ENCODE results near the gene PLEKHF1. TPM values are rescaled to one million over a fixed set of nuclear protein-coding genes. Genes with fewer than 3 reads are reported as not detected.

PLEKHF1 gene
- total RNA-seq, 1 donor from 2014 or later = 38.1 TPM

DNA sequence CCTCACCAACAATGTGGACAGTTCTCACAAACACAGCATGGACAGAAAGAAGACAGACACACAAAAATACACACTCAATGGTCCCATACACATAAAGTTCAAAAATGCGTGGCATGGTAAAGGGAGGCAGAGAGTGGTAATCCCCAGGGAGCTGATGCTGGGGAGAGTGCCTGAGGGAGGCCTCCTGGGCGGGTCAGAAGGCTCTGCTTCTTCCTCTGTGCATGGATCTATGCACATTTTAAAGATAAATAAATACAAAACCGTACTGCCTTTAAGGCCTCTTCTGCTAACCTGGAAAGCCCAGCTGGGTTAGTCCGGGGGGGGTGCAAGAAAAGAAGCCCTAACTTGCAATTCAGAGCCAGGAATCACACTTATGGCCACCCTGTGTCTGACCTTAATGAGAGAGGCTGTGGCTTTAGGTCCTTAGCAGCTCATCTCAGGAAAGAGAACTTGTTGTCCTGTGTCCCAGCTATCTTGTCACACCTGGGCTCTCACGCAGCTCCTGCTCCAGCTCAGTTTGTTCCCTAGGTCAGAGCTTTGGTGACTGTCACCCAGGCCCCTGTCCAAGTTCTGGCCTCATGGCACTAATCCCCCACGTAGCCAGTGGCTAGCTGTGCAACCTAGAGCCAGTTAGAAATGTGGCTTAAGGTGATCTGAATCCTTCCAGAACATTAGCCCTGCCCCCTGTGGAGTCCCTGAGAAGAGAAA, 30.7 kb upstream of the PLEKHF1 start:
- DNase-seq (ENCODE audit: low read depth) = no peak

DNA sequence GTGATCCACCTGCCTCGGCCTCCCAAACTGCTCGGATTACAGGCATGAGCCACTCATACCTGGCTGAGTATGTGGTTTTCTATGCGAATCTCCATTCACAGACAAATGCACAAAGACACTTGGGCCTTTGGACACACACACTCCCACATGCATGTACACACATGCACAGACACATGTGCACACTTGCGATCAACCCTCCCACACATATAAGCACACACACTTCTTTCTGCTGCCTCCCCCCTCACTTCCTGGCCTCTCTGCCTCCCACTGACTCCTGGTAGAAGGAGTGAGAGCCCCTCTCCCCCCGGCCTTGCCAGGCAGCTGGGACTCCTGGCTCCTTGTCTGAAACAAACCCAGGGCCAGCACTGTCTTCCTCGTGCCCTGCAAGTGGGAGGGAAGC, 29.3 kb upstream of the PLEKHF1 start:
- no peak for DNase-seq (ENCODE audit: low read depth)

DNA sequence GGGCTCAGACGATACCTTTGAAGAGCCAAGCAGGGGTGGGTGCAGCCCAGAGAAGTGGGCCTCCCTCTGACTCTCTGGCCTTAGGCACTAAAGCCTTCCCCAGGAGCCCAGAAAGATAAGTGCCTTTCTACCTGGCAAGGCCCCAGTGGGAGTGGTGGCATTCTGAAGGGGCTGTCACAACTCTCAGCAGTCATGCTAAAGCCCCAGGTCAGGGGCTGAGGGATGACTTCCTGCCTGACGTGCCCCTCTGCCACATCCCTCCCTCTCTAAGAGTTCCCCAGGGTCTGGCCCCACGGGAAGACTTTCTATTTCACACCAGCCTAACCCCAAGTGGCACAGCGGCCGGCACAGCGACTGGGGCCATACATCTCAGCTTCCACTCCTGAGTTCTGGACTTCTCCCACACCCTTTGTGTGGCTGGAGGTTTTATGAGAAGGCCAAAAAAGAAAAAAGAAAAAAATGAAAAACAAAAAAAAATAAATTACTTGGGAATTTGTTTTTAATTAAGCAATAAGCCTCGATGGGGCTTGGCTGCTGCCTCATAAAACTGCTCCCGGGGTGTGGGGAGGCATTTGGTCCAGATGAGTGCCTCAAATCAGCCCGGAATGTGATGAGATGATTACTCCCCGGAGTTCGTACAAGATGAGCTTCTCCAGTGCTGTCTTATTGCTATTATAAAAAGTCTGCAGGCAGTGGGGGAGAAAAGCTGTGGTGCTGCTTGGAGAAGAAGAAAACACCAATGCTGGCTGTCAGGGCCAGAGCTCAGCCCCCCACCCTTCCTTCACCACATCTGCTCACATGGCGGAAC, 28.5 kb upstream of the PLEKHF1 start:
- no peak for DNase-seq (ENCODE audit: low read depth)

DNA sequence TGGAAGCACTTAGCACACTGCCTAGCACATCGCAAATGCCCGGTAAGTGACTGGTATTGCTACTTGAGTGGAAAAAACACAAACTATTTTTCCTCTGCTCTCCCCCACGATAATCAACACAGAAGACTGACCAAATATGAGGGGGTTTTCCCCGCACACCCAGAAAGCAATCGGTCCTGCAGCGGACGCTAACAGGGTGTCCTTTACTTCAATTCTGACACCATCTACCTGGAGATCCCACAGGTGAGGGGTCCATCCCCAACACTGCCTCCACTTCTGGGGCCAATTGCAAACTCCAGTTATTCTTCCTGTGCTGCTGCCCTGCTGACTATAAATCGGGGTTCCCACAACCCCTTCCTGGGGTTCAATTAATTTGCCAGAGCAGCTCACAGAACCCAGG, 26.2 kb upstream of the PLEKHF1 start:
- no peak for DNase-seq (ENCODE audit: low read depth)

DNA sequence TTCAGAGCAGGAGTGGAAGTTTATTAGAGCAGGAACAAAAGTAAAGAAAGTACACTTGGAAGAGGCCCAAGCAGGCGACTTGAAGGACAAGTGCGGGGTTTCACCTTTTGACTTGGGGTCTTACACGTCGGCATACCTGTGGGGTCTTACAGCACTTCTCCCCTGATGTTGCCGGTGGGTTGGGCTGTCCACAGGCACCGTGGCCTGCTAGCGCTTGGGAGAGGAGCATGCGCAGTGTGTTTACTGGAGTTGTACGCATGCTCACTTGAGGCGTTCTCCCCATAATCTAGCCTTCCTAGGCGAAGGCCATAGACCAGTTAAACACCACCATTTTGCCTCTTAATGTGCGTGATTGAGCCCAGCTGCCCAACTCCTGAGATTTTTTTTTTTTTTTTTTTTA, 25.0 kb upstream of the PLEKHF1 start:
- no peak for DNase-seq (ENCODE audit: low read depth)

DNA sequence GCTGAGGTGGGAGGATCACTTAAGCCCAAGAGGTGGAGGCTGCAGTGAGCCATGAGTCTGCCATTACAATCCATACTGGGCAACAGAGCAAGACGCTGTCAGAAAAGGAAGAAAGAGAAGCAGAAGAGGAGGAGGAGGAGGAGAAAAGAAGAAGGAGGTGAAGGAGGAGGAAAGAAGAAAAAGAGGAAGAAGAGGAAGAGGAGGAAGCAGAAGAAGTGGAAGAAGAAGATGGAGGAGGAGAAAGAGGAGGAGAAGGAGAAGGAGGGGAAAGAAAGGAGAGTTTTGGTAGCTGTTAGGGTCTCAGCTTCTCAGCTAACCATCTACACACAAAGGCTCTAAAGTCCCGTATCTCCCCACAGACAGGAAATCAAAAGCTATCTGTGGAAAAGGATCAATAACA, 23.7 kb upstream of the PLEKHF1 start:
- DNase-seq (ENCODE audit: low read depth) = no peak

DNA sequence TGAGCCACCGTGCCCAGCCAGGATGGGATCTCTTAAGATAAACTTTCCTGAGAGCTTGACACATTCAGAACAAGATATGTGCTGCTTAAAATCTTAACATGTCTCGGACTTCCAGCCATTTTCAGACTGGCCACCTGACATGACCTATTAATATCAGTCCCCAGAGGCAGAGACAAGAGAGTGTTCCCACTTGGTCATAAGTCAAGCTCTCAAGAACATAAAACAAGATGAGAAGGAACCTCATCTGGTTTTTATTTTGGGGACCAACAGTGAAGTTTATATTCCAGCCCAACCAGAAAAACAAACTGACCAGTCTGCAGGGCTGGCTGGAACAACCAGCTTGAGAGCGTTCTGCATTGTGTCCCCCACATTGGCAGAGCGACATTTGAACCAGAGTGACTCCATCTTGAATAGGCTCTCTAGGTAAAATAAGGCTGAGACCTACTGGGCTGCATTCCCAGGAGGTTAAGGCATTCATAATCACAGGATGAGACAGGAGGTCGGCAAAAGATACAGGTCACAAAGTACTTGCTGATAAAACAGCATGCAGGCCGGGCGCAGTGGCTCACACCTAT, 21.8 kb upstream of the PLEKHF1 start:
- DNase-seq (ENCODE audit: low read depth) = no peak

DNA sequence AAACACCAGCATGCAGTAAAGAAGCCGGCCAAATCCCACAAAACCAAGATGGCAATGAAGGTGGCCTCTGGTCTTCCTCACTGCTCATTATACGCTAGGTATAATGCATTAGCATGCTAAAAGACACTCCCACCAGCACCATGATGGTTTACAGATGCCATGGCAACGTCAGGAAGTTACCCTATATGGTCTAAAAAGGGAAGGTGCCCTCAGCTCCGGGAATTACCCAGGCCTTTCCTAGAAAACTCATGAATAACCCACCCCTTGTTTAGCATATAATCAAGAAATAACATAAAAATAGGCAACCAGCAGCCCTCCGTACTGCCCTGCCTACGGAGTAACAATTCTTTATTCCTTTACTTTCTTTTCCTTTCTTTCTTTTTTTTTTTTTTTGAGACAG, 21.1 kb upstream of the PLEKHF1 start:
- no peak for DNase-seq (ENCODE audit: low read depth)

DNA sequence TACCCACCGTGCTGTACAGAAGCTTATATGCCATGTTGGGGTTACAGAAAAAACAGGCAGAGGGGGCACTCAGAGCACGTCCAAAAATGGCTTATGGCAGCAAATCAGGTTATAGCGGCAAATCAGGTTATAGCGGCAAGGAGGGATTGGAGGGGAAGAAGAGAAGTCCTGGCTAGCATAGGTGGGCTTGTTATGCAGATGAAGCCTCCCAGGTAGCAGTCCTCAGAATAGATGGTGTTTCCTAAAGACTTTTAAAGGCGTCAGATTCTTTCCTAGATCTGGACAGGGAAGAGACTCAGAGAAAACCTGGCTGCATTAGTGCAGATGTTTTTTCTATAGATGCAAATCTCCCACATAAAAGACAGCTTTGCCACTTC, 19.8 kb upstream of the PLEKHF1 start:
- no peak for DNase-seq (ENCODE audit: low read depth)

DNA sequence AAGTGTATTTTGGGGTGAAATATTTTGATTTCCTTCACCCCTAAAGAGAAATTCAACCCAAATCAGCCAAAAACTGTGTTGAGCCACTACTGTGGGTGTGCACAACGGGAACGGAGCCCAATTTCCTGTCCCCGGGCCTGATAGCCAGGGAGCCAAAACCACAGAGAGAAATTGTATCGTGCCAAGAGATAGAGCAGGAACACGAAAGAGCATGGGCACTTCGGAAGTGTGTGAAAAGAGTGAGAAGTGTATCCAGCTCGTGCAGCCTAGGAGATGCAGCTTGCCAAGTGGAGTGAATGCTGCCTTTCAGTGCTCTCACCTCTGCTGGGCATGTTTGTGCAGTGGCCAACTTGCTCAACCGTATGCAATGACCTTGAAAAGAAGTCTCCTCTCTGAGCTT, 19.4 kb upstream of the PLEKHF1 start:
- DNase-seq (ENCODE audit: low read depth) = peak; percentile 47

DNA sequence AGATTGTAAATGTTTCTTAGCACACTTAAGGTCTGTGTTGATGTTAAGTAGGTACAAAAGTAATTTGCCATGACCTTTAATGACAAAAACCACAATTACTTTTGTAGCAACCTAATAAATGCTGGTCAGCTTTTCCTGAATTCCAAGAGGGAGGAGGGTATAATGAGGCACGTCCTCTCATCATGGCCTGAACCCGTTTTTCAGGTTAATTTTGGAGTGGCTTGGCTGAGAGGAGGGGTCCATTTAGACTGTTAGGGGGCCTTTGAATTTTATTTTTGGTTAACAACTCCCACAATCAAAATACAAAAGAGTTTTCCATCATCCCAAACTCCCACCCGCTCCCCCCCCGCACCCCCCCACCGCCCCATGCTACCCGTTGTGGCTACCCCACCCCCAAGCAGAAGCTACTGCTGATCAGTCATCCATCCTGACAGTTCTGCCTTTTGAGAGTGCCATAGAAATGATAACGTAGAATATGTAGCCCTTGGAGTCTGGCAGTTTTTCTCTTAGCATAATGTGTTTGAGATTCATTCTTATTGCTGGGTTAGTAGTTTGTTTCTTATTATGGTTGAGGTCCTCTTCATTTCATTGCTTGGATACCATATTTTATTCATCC, 14.4 kb upstream of the PLEKHF1 start:
- DNase-seq (ENCODE audit: low read depth) = no peak

DNA sequence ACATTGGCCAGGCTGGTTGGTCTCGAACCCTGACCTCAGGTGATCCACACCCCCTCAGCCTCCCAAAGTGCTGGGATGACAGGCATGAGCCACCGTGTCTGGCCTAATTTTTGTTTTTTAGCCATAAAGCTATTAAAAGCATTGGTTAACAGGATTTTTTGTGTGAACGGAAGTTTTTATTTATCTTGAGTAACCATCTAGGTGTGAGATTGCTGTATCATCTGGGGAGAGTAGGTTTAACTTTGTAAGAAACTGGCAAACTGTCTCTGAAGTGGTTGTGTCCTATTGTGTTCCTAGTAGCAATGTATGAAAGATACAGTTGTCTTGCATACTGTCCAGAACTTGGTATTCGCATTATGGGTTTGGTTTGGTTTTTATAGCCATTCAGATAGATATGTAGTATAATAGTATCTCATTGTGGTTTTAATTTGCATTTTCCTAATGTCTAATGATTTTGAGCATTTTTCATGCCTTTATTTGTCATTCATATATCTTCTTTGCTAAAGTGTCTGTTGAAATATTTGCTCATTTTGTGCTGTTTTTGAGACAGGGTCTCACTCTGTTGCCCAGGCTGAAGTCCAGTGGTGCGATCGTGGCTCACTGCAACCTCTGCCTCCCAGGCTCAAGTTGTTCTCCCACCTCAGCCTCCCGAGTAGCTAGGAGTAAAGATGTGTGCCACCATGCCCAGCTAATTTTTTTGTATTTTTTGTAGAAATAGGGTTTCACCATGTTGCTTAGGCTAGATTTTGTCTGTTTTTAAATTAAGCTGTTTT, 13.5 kb upstream of the PLEKHF1 start:
- DNase-seq (ENCODE audit: low read depth) = no peak

DNA sequence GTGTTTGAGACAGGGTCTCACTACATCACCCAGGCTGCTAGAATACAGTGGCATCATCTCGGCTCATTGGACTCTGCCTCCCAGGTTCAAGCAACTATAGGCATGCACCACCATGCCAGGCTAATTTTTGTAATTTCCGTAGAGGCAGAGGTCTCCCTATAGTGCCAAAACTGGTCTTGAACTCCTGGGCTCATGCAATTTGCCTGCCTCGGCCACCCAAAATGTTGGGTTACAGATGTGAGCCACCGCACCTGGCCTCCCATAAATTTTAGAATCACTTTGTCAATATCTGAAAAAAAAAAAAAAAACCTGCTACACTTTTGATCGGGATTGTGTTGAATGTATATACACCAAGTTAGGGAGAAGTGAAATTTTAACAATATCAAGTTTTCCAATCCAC, 11.9 kb upstream of the PLEKHF1 start:
- DNase-seq (ENCODE audit: low read depth) = no peak

DNA sequence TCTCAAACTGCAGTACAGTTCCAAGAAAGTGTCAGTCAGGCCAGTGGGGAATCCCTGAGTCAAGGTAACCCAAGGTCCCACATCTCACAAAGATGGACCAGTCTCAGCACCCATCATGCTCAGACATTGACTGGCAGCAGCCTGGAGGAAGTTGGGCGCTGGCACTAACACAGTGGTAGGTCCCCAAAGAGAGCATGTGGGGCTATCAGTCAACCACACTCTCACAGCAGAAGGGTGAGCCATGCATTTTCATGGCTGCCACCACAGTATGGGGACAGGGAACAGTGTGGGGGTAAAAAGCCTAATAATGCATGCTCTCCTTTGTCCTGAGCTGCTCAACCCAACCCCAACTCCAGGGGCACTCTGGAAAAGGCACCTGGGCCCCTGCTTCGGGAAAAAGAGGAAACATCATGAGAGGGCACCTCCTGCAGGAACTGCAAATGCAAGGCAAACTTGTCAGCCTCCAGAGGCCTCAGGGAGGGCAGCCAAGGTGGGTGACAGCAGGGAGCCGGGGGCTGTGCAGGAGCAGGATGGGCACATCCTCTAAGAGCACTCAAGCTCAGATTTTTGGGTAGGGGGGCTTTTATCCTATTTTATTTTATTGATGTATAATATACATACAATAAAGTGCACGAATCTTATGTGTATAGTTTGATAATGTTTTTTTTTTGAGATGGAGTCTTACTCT, 9.5 kb upstream of the PLEKHF1 start:
- no peak for DNase-seq (ENCODE audit: low read depth)

DNA sequence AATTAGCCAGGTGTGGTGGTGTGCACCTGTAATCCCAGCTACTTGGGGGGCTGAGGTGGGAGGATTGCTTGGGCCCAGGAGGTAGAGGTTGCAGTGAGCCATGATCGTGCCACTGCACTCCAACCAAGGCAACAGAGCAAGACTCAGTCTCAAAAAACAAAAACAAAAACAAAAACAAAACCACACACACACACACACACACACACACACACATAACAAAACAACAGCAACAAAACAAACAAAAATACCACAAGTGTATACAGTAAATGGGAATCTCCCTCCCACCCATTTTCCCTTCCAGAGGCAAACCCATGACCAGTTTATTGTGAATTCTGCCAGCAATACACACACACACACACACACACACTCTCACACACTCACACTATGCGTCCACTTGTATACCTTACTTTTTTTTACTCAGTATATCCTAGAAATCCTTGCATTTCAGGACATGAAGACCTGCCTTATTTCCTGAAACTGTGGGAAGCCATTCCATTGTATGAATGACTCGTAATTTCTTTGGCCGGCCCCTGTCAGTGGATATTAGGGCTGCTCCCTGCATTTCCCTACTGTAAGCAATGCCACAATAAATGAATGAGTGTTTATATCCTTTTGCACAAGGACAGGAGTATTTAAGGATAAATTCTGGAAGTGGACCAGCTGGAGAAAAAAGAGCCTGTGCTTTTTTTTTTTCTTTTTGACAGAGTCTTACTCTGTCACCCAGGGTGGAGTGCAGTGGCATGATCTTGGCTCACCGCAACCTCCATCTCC, 6.9 kb upstream of the PLEKHF1 start:
- DNase-seq (ENCODE audit: low read depth) = no peak

DNA sequence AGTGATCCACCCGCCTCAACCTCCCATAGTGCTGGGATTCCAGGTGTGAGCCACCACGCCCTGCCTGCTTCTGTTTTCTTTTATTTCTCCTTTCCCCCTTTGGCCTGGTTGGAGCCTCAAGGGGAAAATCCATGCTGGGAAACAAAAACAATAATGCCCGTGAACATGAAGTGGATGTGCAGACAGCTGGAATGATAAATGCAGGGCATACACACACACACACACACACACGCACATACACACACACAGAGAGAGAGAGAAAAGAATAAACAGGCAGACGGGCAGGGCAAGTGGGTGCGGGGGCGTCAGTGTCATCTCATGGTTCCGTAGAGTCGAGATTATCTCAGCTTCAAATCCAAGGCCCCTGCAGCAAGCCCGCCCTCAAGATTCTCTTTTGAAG, 4.4 kb upstream of the PLEKHF1 start:
- DNase-seq (ENCODE audit: low read depth) = no peak

DNA sequence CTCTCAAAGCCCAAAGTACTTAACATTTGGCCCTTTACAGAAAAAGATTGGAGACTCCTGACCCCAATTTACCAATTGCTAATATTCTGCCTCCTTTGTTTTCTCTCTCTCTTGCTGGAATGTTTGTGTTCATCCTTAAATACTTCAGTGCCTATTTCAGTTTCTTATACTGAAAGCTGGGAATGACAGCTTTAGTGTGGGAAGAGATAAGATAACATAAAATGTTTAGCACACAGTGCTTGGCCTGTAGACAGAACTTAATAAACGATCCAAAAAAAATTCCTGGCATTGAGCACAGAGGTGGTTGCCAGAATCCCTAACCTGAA, 3.0 kb upstream of the PLEKHF1 start:
- no peak for DNase-seq (ENCODE audit: low read depth)

DNA sequence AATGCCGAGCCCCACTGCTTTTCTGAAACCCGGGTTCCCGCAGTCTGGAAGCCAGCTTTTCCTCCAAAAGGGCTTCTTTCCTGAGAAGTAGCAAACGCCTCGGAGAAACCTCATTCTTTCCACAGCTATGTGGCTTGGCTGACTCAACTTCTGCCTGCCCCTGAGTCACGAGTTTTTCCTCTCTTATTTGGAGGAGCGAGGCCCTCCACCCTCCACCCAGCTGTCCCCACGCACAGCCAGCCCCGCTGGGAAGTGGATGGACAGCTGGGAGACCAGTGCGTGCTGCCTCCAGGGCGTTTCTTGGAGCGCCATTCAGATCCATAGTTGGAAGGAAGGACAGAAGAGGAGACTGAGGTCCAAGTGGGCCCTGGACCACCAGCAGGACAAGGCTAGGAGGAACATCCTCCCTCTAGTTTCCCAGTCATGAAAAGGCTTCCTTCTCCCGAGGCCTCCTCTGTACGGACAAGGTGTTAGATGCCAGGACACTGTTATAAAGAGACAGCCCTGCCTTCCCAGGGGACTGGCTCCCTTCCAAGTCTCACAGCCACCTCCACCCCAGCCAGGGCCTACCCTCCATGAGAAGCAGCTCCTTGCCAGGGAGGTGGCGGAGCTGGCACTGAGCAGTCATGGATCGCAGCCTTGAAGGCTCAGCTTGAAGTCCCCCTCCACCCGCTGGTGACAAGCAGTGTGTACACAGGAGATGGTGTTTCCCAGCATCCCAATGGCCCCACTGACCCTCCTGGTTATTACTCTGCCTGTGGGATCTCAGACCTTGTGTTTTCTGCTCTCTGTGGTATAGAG, 2.5 kb upstream of the PLEKHF1 start:
- peak; percentile 97 for DNase-seq (ENCODE audit: low read depth)
